Prostate gland (tissue), 2 donors: ENCODE results near the gene PIK3R3. TPM values are rescaled to one million over a fixed set of nuclear protein-coding genes. Genes with fewer than 3 reads are reported as not detected.

Experiments used
- DNase-seq: peaks from one replicate; pipeline ENCODE4 v3.0.0-alpha.2; 2019; ENCODE audit warnings: low spot score
- H3K27ac ChIP-seq, 2 donors: fragments of 200-600 bp; sonication (generic); 2 replicates each; pipeline ENCODE4 v1.5.1; 2017 to 2019
- H3K27me3 ChIP-seq: fragments of 200-600 bp; sonication (generic); replicated peaks from 2 replicates; pipeline ENCODE4 v1.5.1; 2019; ENCODE audit not compliant: insufficient read depth
- H3K36me3 ChIP-seq, 2 donors: fragments of 200-600 bp; sonication (generic); 1 replicate in 1 of 2; 2 replicates in 1 of 2; pipeline versions ENCODE4 v1.5.1 to v1.8.1; 2017 to 2019
- H3K4me1 ChIP-seq: fragments of 200-600 bp; sonication (generic); replicated peaks from 2 replicates; pipeline ENCODE4 v1.5.1; 2019
- H3K4me3 ChIP-seq, 2 donors: fragments of 200-600 bp; sonication (generic); 2 replicates each; pipeline ENCODE4 v1.5.1; 2017 to 2019
- H3K9me3 ChIP-seq: fragments of 200-600 bp; sonication (generic); 2 replicates; pipeline ENCODE4 v1.5.1; 2017
- POLR2A ChIP-seq: fragments of 450-650 bp; IDR thresholded peaks from one replicate; pipeline ENCODE4 v1.6.1; 2016; ENCODE audit warnings: antibody characterized with exemption, mild to moderate bottlenecking
- POLR2AphosphoS5 ChIP-seq: sonication (generic); formaldehyde crosslinking; IDR thresholded peaks from one replicate; pipeline ENCODE4 v1.6.1; 2017; ENCODE audit warnings: antibody characterized with exemption
- WGBS: methylation state at CpG from one replicate; pipeline ENCODE4 v1.1.5; 2018; 5-methylcytosine and 5-hydroxymethylcytosine counted together
- intact Hi-C: fragments of 100-400 bp; cut with DNase I; formaldehyde crosslinking; loops from one replicate; pipeline ENCODE4 v1.14.2; 2022
- total RNA-seq, 2 donors: library from RNA; depleted of rRNA; stranded (reverse); fragments of >200 nt; gene quantifications; one replicate each; pipeline ENCODE4 v1.1.0, GENCODE V29; 2016
- TF ChIP-seq, protein P1 (sequence below), 4 experiments: fragments of 200-600 bp in 2 of 4; fragments of 450-650 bp in 2 of 4; sonication (generic) in 2 of 4; IDR thresholded peaks; 1 replicate in 3 of 4; 2 replicates in 1 of 4; pipeline ENCODE4 v1.5.1; 2016 to 2019; ENCODE audit warnings: antibody characterized with exemption in 4 of 4, mild to moderate bottlenecking in 2 of 4, moderate library complexity in 2 of 4

PIK3R3 gene
- total RNA-seq, 2 donors from 2014 or later: 9.1 to 26.5 TPM

DNA sequence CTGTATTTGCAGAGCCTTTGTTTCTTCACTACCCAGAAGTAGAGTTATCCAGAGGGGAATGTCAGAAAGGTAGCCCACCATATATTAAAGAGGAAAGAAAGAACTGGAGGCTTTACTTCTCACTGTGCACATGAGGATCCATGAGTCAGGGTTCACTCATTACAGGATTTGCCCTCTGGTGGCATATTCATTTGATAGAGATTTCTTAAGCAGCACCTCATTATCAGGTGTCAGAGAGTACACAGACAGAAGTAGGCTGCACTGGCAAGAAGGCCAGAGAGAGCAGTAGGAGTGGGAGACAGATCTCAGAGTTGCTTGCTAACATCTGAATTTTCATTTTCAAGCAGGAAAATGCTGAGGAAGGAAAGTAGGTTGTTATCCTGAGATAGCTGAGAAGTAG is 123.8 kb downstream of the PIK3R3 start:
- no peak for DNase-seq
- H3K36me3 ChIP-seq: peaks cover 0 to 6% of the 10 kb centered on the region in 2 donors
- TF ChIP-seq POLR2A (no peak), POLR2AphosphoS5 (no peak)
- TF ChIP-seq, protein P1, sequence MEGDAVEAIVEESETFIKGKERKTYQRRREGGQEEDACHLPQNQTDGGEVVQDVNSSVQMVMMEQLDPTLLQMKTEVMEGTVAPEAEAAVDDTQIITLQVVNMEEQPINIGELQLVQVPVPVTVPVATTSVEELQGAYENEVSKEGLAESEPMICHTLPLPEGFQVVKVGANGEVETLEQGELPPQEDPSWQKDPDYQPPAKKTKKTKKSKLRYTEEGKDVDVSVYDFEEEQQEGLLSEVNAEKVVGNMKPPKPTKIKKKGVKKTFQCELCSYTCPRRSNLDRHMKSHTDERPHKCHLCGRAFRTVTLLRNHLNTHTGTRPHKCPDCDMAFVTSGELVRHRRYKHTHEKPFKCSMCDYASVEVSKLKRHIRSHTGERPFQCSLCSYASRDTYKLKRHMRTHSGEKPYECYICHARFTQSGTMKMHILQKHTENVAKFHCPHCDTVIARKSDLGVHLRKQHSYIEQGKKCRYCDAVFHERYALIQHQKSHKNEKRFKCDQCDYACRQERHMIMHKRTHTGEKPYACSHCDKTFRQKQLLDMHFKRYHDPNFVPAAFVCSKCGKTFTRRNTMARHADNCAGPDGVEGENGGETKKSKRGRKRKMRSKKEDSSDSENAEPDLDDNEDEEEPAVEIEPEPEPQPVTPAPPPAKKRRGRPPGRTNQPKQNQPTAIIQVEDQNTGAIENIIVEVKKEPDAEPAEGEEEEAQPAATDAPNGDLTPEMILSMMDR (IDR thresholded peaks at IDR 0.05): no peak

GRCh38 chr1:46005594-46005993 is 126.8 kb downstream of the PIK3R3 start:
- Histone ChIP-seq H3K27ac (peak overlapping the region in 1 of 2 donors; percentile 29), H3K27me3 (no peaks in the 10 kb centered on the region), H3K4me3 (no peak overlapping the region), H3K4me1 (peaks cover 6% of the 10 kb centered on the region), H3K9me3 (no peaks in the 10 kb centered on the region), H3K36me3 (peaks cover 0 to 6% of the 10 kb centered on the region in 2 donors)
- 75% methylated on average over 1 of the region's 1 CpG for WGBS
- TF ChIP-seq, protein P1 (IDR thresholded peaks at IDR 0.05): no peak
- TF ChIP-seq POLR2AphosphoS5 (no peak), POLR2A (no peak)
- DNase-seq: no peak
- intact Hi-C loops: no loop called here

More for the DNA sequence above, 123.8 kb downstream of the PIK3R3 start:
- no peak overlapping the region for H3K27ac ChIP-seq
- H3K9me3 ChIP-seq: no peaks in the 10 kb centered on the region
- H3K27me3 ChIP-seq: no peaks in the 10 kb centered on the region
- no peak overlapping the region for H3K4me3 ChIP-seq
- intact Hi-C loops: no loop called here
- H3K4me1 ChIP-seq: peaks cover 6% of the 10 kb centered on the region

- H3K4me1 ChIP-seq: peaks cover 6% of the 10 kb centered on the region
- WGBS: 100% methylated on average over 1 of the region's 1 CpG
- intact Hi-C loops: no loop called here
Measured at GRCh38 chr1:46004492-46004891, 127.9 kb downstream of the PIK3R3 start.

GRCh38 chr1:46003315-46003714 is 129.1 kb downstream of the PIK3R3 start:
- WGBS: 76% methylated on average over 5 of the region's 5 CpGs
- no peaks in the 10 kb centered on the region for H3K9me3 ChIP-seq
- H3K4me1 ChIP-seq: peaks cover 6% of the 10 kb centered on the region
- intact Hi-C loops: no loop called here
- no peaks in the 10 kb centered on the region for H3K27me3 ChIP-seq
- H3K4me3 ChIP-seq: no peak overlapping the region
- no peak overlapping the region for H3K27ac ChIP-seq
- no peak for DNase-seq
- H3K36me3 ChIP-seq: peaks cover 0 to 2% of the 10 kb centered on the region in 2 donors
- TF ChIP-seq, protein P1 (IDR thresholded peaks at IDR 0.05): no peak
- TF ChIP-seq POLR2A (no peak), POLR2AphosphoS5 (no peak)

More at GRCh38 chr1:46004492-46004891, 127.9 kb downstream of the PIK3R3 start:
- Histone ChIP-seq H3K9me3 (no peaks in the 10 kb centered on the region), H3K27me3 (no peaks in the 10 kb centered on the region), H3K36me3 (peaks cover 0 to 6% of the 10 kb centered on the region in 2 donors), H3K27ac (no peak overlapping the region), H3K4me3 (no peak overlapping the region)
- DNase-seq: no peak
- TF ChIP-seq POLR2A (no peak), POLR2AphosphoS5 (no peak)
- TF ChIP-seq, protein P1 (IDR thresholded peaks at IDR 0.05): no peak

DNA sequence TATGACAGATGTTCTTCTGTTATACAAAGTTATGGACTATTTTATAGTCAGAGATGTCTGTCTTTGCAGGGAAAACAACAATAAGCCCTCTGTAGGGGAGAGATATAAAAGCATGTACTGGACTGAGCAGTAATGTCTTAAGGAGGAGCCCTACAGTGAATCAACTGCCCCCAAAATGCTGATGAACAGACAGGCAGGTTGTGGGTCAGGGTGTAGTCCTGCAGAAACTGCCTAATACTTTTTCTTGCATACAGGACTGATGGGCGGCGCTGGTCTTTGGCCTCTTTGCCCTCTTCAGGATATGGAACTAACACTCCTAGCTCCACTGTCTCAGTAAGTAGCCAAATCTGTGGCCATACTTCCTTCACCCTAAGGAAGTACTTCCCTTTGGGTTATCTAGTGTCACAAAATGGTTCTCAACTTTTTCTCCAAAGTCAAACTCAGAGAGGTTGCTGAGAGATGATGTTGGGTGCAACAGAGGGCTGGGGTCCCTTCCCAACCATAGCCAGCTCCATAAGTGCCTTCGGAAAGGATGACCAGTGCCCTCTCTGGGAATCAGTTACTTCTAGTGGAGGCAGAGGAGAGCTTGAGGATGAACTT is 129.8 kb downstream of the PIK3R3 start:
- Histone ChIP-seq H3K4me3 (no peak overlapping the region), H3K36me3 (no peaks in the 10 kb centered on the region), H3K27ac (no peak overlapping the region), H3K9me3 (no peaks in the 10 kb centered on the region), H3K27me3 (no peaks in the 10 kb centered on the region), H3K4me1 (peaks cover 6% of the 10 kb centered on the region)
- TF ChIP-seq, protein P1 (IDR thresholded peaks at IDR 0.05): no peak
- TF ChIP-seq POLR2A: no peak
- no peak for TF ChIP-seq POLR2AphosphoS5
- no peak for DNase-seq
- WGBS: 100% methylated on average over 3 of the region's 3 CpGs
- intact Hi-C loops: no loop called here
